ENCODE measurements around the gene ERBB4.
A peak's percentile ranks its signal among the peaks of the same experiment; 100 is the strongest.

ERBB4 gene

GRCh38 chr2:212007972-212008371, 530.6 kb downstream of the ERBB4 start:
- no peak for TF ChIP-seq CTCF (conservative IDR thresholded peaks at IDR 0.05; ENCODE audit: low read depth, low read length)
- DNase-seq (ENCODE audit: low read depth) = no peak
- no peak overlapping the region for H3K4me3 ChIP-seq (ENCODE audit: low read depth, low read length)

GRCh38 chr2:212005085-212005671, 533.4 kb downstream of the ERBB4 start:
- no peak overlapping the region for H3K4me3 ChIP-seq (ENCODE audit: low read depth, low read length)
- DNase-seq (ENCODE audit: low read depth) = peak; percentile 76
- peak; percentile 92 for TF ChIP-seq CTCF (conservative IDR thresholded peaks at IDR 0.05; ENCODE audit: low read depth, low read length)

GRCh38 chr2:212001325-212001724, 537.3 kb downstream of the ERBB4 start:
- no peak for DNase-seq (ENCODE audit: low read depth)
- no peak overlapping the region for H3K4me3 ChIP-seq (ENCODE audit: low read depth, low read length)
- no peak for TF ChIP-seq CTCF (conservative IDR thresholded peaks at IDR 0.05; ENCODE audit: low read depth, low read length)

GRCh38 chr2:211996857-211997256, 541.7 kb downstream of the ERBB4 start:
- TF ChIP-seq CTCF (conservative IDR thresholded peaks at IDR 0.05; ENCODE audit: low read depth, low read length) = no peak
- DNase-seq (ENCODE audit: low read depth) = no peak
- H3K4me3 ChIP-seq (ENCODE audit: low read depth, low read length) = no peak overlapping the region

- no peak for TF ChIP-seq CTCF (conservative IDR thresholded peaks at IDR 0.05; ENCODE audit: low read depth, low read length)
- H3K4me3 ChIP-seq (ENCODE audit: low read depth, low read length) = no peak overlapping the region
- DNase-seq (ENCODE audit: low read depth) = no peak
Measured at GRCh38 chr2:211994806-211995205, 543.8 kb downstream of the ERBB4 start.

GRCh38 chr2:211990335-211990734, 548.3 kb downstream of the ERBB4 start:
- TF ChIP-seq CTCF (conservative IDR thresholded peaks at IDR 0.05; ENCODE audit: low read depth, low read length) = no peak
- H3K4me3 ChIP-seq (ENCODE audit: low read depth, low read length) = no peak overlapping the region
- DNase-seq (ENCODE audit: low read depth) = no peak

GRCh38 chr2:211986313-211986712, 552.3 kb downstream of the ERBB4 start:
- no peak overlapping the region for H3K4me3 ChIP-seq (ENCODE audit: low read depth, low read length)
- no peak for DNase-seq (ENCODE audit: low read depth)
- TF ChIP-seq CTCF (conservative IDR thresholded peaks at IDR 0.05; ENCODE audit: low read depth, low read length) = no peak

Measured in choroid plexus epithelial cell (primary cell).